GM18502 (cell line): ENCODE data around the gene CBLN1.

Experiments used
- ATAC-seq: cut with Tn5 transposase; IDR thresholded peaks from one replicate; pipeline ENCODE4 v1.9.1; 2021; ENCODE audit warnings: mild to moderate bottlenecking; ENCODE audit not compliant: unreplicated experiment, poor library complexity

The CBLN1 gene

DNA sequence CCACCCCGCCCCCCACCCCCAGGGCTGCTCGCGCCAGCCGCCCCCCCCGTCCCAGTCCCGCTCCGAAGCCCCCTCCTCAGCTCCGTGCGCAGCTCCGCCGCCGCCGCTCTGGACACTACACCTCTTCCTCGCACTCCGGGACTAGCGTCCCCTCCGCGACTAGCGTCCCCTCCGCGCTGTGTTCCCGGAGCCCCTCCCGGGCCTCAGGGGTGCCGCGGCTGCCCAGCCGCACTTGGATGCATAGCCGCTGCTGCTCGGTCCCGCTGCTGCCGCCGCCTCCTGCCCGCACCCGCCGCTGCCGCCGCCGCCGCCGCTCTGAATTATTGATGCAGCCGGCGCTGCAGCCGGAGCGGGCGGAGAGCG lies at the start of gene CBLN1:
Gene CBLN1, minus strand, starts transcription at position 359 of the 363 bp plus-strand sequence. CDS start 373 bp downstream, outside the sequence.
- no peak for ATAC-seq

DNA sequence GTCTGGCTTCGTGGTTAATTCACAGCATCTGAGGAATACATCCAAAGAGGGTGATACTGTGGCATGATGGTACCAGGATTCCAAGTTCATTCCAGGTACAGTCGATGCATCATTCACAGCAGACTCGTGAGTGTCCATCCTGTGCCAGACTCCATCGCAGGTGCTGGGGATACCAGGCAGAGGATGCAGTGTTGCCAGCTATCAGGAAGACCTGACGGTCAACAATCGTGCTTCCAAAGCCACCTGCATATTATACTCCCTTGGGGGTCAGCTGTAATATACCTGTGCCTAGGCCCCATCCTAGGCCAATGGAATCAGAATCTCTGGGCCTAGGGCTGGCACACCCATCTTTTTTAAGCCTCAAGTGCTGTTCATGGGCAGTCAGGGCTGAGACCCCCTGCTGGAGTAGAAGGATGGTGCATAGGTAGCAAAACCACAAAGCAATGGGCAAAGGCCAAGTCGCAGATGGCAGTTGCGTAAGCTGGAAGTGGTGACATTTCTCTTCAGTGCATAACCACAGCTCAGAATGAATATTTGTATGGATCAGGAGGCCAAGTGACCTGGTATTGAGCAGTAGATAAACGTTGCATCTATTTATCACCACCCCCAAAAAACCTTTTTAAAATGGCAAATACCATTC lies 49.0 kb upstream of the CBLN1 start:
- ATAC-seq: no peak

DNA sequence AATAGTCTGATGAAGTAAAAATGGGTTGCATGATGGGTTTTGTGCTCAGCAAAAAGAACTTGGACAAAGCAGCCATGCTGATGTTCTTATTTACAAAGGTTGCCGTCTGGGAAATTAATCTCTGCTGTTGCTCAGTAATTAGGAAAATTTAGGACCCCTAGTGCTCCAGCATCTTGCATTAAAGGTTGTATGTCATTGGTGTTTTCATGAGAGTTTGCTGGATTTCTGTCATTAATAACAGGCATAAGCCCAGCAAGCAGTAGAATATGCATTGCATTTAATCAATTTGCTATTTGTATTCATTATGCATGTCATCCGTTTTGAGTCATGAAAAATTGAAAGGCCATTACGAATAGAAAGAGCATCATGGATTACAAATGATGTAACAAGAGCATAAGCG lies 46.7 kb upstream of the CBLN1 start:
- ATAC-seq: no peak

DNA sequence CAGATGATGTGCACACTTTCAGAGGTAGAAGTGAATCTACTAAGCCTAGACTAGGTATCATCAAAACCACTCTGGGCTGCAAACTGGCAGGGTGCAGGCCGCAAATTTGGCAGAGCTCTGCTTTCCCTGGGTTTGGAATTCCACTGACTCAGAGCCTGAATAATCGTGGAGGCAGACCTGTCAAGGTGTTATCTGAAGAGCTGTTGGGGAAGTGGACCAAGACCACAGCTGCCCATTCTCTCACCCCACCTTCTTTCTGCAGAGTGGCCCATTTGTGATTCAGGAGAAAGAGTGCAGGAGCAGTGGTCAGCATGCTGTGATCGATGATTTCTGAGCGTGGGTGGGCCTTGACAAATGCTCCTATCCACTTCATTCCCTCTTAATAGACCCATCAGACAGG lies 45.8 kb upstream of the CBLN1 start:
- ATAC-seq: no peak

DNA sequence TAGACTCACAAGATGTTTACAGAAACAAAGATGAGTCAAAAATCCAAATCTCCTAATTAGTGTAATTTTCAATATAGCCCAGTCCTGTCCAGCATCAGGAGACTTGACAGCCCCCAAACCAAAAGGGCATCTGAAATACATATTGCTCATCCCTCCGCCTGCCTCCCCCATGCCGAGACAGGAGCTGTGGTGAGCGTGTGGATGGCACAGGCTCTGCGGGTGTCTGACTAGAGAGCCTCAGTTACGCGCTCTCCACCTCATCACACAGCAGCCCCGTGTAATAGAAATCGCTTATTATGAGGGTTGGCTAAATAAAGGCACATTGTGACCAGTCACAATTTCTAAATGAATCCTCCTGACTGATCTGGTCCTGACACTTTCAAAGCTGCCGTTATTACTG lies 43.1 kb upstream of the CBLN1 start:
- ATAC-seq: no peak

DNA sequence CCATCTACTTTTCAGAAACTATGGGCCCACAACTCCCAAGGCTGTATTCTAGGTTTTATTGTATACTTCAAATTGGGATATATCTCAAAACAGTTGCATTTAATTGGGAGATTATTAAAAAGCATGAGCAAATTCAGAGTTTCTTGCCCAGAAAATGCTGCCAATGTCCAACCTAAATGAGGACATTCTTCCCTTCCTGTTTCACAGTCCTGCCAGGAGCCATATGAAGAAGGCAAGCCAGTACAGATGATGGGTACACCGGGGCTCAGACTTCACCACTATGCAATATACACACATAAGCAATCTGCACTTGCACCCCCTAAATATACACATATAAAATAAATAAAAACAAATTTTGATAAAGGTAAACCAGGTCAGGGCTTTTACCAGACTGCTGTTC lies 34.0 kb upstream of the CBLN1 start:
- ATAC-seq: no peak

DNA sequence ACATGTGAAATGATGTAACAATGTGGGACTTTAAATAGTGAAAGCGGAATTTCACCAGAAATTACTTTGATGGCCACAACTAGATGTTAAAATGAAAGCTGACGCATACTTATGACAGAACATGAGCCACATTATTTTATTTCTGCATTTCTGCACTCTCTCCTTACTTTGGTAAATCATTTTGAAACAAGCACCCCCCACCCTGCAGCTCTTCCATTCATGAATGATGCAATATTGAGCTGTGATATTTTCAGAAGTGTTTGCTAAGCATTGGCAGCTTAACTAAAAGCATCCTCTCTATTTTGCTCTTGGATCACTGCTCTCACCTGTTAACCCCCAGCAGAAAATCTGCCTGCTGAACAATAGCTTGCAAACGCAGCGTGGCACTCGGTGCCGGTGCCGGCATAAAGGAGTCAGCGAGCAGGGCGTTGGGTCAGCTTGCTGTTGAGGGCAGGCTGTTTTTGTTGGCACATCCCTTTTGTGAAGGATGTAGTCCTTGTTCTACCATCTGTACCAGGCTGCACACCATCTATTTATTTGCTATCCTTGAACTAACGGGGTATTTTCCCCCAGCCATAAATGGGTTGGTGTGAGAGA lies 30.8 kb upstream of the CBLN1 start:
- ATAC-seq: no peak

DNA sequence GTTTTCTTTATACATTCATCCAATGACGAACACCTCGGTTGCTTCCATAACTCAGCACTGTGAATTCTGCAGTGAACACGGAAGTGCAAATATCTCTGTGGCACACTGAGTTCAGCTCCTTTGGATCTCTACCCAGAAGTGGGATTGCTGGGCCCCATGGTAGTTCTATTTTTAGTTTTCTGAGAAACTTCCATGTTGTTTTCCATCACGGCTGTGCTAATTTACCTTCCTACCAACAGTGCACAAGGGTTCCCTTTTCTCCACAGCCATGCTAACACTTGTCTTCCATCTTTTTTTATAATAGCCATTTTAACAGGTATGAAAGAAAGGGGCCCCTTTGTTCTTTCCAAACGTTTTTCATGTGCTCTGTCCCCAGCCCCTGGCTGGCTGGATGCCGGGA lies 30.2 kb upstream of the CBLN1 start:
- no peak for ATAC-seq

DNA sequence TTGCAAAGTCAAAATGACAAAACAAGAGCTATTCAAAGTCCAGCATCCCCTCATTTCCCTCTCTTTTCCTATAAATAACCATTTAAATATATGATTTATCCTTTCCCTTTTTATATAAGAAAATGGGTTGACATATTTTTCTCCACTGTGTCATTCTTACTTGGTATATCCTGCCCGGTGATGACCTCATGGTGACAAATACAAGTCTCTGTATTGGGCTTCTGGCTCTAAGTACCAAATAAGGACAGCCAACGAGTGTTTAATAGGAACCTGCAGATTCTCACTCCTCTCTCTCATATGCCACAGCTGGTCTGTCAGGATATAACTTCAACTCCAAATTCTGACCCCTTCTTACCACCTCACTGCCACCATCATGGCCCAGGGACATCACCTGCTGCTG lies 25.5 kb upstream of the CBLN1 start:
- no peak for ATAC-seq

DNA sequence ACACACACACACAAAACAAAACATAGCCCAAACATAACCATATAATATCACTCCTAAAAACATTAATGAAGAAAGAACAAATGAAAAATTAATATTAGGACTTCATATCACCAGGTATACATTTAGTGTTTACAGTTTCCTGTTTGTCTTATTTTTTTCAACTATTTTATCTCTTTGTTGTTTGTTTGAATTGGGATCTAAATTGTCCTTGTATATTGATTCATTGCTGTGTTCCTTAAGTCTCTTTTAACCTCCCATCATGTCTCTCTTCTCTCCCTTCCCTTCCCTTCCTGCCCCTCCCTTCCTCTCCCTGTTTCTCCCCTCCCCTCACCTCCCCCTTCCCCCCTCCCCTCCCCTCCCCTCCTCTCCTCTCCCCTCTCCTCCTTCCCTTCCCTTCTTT lies 23.8 kb upstream of the CBLN1 start:
- ATAC-seq: no peak

DNA sequence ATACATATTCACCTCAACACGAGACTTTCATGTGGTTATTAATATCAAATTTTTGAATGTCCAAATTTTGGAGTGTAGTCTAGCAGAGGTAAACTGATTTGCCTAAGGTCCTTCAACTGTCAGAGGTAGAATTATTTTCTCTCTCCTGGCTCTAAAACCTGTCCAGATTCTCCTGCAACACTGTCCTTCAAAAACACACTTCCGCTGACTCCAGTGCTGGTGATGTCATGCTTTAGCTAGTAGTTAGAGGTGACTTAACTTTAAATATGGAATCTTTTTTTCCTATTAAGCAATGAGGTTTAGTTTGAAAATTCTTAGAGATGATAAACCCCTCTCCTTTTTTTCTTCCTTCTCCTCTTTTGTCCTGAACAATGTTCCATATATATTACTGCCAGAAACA lies 10.8 kb upstream of the CBLN1 start:
- no peak for ATAC-seq

DNA sequence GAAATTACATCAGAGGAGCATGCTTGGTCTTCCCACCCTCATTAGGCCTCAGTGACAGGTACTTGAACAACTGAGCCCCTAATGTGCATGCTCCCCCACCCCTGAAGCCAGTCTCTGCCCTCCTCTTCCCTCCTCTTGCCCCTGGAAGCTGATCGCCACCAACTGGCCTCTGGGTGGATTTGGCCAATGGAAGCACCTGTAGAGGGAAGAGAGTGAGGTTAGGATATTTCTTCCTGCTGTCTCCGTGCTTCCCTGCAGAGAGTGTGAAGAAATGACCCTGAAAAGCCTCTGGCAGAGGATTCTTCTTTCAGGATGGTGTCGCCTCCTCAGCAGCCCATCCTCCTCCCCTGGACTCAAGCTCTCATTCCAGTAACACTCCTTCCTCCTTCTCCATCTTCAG lies 5.9 kb upstream of the CBLN1 start:
- no peak for ATAC-seq

DNA sequence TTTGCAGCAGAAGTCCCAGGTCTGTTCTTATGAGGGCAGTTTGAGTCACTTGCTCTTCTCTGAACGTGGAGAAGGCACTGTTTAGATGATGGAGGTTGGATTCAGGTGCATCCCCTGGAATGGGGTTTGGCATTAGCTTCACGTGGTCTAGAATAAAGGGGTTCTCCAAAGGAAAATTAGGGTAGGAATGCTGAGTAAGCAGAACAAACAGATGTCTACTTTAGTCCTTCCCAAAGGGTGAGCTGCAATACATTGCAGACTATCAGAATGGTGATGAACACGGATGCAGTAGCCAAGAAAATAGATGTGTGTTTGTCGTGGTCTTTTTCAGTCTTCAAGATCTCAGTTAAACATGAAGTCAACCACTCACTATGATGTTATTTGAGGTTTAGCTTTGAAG lies 3.3 kb upstream of the CBLN1 start:
- no peak for ATAC-seq

DNA sequence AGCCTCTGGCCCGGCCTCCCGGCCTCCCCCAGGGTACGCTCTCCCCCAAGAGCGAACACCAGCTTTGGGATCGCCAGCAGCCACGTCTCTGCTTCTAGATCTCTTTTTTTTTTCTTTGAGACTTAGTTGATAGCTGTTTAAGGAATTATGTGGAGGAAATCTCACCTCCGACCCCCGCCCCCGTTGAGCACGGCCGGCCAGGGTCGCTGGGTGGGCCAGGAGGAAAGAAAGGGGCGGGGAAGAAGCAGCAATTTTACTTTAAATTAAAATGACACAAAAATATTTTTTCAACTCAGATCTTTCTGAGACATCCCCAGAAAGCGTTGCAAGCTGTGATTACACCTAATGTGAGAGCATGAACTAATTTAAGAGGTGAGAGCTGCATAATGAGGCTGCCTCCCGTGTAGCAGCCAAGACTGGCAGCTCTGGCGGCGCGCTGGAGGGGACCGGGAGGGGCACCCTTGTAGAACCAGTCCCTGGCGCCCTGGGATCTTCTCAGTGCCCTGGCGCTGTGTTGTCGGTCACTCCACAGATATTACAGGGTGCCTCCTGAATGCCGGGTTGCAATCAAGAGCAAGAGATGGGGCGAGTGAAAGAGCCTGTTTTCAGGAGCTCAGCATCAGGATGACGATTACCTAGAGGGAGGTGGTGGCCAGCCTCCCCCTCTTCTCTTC lies 1.9 kb upstream of the CBLN1 start:
- ATAC-seq: no peak

DNA sequence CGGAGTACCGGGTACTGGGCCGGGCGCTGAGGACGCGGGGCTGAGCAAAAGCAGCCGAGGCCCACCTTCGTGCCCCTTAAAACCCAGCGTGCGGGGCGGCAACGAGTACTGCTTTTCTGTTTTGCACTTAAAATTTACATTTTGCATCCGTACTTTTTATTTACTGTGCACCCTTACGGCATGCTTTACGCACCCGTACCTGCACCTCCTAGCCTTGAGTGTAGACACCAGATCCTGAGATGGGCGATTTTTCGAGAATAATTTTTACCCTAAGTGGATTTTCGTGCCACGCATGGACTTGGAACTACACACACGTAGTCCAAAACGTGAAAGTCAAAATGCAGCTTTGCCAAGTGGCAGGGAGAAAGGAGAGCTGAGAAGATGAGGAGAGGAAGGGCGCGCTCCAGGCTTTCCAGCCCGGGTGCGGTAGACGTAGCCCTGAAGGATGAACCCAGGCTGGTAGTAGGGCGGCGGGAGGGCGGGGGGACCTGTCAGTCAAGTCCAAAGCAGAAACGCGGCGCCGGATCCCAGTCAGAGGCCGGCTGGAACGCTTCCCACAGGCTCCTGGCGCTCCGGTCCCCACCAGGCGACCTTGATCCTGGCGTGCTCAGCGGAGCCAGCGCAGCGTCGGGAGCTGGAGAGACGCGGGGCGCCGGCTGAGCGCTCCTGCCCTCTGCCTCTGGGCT lies 1.2 kb upstream of the CBLN1 start:
- ATAC-seq: no peak

DNA sequence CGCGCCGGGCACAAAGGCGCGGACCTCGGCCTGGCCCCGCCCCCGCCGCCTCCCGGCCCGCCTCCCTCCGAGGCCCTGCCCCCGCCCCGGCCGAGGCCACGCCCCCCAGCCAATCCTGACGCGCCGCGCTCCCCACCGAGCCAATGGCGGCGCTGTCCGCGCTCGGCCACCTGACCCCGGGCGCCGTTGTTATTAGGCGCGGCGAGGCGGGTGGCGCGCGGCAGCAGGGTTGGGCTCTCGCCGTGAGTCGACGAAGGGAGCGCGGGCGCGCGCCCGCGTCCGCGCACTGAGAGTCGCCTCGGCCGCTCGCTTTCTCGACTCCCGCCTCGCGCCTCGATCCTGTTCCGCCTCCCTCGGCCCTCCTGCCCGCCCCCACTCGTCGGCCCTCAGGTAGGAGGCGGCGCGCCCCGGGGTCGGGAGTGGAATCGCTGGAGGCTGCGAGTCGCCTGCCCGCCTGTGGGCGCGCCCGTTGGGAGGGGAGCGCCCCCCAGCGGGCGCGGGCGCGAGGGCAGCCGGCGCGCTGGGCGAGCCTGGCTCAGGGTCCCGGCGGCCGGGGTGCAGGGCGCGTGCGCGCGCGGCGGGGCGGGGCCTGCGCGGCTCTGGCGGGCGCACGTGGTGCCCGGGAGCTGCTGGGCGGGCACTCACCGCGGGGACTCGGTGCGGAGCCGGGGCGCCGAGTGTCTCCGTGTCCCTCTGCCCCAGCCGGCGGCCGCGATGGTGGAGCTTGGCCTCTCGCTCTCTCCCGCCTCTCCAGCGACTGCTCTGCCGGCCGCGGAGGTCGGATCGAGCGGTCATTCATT lies 405 bp upstream of the CBLN1 start:
- peak; percentile 92 for ATAC-seq

DNA sequence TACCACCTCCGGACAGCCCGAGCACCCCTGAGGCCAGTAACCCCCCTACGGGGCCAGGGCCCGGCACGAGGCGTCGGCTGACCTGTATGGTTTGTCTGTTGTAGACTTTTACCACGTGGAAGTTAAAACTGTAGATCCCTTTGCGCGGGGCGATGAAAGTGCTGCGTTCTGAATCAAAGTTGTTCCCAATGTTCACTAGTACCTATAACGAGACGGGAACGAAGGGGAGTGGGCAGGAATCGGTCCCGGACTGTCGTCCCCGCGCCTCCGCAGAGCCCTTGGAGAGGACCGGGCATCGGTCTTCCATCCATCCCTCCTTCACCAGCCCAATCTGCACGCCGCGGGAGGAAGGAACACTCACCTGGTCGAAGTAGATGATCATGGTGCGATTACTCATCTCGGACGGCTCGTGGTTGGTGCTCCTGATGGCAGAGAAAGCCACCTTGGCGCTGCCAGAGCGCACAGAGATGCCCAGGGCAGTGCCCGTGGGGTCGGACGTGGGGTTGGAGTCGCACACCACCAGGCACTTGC lies 732 bp downstream of the CBLN1 start:
- no peak for ATAC-seq

DNA sequence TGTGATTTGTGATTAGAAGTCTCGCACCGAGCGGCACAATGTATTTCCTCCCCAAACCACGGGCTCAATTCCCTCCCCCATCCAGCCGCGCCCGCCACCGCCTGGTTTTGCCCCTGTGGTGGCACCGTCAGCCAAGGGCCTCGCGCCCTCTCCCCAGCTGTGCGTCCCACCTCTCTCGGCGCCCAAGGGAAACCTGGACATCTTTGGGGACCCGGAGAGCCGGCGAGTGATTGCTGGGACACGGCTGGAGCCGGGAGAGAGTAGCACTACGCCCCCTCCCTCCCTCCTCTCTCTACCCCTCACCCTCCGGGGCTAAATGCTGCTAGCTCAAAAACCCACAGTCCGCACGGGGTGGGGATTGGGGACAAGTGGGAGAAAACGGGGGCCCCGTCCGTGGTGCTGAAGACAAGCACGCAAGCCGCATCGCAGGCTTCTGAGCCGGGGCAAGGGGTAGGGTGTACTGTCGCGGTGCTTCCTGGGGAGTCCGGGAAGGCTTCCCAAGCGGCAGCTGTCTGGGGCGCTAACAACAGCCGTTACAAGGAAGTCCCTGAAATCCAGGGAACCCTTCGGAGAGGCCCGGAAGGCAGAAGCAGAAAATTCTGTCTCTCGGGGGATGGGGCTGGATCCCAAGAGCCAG lies 1.4 kb downstream of the CBLN1 start:
- ATAC-seq: no peak

DNA sequence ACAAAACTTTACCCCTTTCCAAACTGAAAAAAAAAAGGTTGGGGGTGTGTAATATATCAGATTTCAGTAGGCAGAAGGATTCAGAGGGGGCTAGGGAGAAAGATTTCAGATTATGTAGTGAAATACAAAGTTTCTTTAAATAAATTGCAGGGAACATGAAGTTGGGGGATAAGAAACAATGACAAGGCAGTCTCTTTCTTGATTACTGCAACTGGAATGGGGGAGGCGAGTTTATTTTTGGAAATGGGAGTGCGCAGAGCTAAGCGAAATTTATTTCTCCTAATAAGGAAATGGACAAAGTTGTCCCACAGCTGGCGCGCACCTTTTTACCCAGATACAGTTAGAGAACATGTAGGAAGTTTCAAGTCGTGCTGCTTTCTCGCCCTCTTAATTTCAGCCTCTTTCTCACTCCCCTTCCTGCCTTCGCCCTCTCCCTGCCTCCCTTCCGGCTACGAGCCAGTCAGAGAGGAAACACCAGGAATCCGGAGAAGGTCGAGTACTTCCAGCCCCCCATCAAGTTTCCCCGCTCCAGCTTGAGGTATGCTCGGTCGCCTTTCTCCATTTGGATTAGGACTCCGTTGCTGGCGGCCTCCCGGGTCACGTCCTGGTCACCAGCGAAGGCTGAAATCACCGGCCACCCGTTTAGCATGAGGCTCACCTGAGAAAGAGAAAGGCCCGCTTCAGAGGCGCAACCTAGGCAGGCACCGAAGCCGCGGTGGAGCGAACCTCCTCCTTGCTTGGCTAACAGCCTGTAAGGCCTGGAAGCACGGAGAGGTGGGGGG lies 2.5 kb downstream of the CBLN1 start:
- no peak for ATAC-seq
